Measurements from ENCODE around the gene DCAF4L1.

DNA sequence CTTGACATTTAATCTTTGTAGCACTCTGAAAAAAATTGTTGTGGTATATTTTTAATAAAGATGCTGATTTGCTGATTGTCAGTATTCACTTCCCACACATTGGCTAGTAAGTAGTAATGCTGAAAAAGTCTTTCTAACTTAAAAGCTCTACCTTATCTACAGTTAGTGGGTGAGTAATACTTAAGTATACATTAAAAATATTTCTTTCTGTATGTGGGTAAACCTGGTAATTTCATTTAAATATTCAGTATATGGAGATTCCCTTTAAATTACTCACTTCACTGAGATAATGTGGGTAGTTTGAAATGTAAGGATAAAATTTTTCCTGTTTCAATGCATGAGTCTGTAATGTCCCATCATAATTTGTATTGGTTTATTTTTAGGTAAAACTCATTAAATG, 40.7 kb upstream of the DCAF4L1 start:
- TF ChIP-seq, protein P1, sequence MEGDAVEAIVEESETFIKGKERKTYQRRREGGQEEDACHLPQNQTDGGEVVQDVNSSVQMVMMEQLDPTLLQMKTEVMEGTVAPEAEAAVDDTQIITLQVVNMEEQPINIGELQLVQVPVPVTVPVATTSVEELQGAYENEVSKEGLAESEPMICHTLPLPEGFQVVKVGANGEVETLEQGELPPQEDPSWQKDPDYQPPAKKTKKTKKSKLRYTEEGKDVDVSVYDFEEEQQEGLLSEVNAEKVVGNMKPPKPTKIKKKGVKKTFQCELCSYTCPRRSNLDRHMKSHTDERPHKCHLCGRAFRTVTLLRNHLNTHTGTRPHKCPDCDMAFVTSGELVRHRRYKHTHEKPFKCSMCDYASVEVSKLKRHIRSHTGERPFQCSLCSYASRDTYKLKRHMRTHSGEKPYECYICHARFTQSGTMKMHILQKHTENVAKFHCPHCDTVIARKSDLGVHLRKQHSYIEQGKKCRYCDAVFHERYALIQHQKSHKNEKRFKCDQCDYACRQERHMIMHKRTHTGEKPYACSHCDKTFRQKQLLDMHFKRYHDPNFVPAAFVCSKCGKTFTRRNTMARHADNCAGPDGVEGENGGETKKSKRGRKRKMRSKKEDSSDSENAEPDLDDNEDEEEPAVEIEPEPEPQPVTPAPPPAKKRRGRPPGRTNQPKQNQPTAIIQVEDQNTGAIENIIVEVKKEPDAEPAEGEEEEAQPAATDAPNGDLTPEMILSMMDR (IDR thresholded peaks at IDR 0.05) = no peak
- TF ChIP-seq POLR2AphosphoS5 (IDR thresholded peaks at IDR 0.05) (no peak), POLR2A (IDR thresholded peaks at IDR 0.05) (no peak)
